PFSK-1 (cell line): ENCODE measurements around the gene RPS19BP1.

Experiments
- POLR2AphosphoS5 ChIP-seq: IDR thresholded peaks from 2 replicates; pipeline ENCODE4 v1.6.1; 2012; ENCODE audit warnings: low read depth, mild to moderate bottlenecking, control low read depth, low read length, moderate library complexity
- TAF1 ChIP-seq: IDR thresholded peaks from 2 replicates; pipeline ENCODE4 v1.6.1; 2012; ENCODE audit warnings: low read length, control low read depth, borderline replicate concordance; ENCODE audit not compliant: insufficient read depth

DNA sequence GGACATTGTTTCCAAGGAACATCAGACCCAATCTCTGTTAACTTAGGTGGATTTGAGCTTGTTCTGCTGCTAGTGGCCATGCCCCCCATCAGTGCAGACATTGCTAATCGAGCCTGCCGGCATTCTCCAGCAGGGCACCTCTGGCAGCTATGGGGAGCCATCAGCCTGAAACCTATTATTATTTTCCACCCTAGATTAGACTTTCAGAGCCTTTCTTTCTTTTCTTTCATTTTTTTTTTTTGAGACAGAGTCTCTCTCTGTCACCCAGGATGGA lies 42.9 kb upstream of the RPS19BP1 start:
- TF ChIP-seq TAF1 (no peak), POLR2AphosphoS5 (no peak)
